ENCODE data around the gene KLHL25.

Gene KLHL25

DNA sequence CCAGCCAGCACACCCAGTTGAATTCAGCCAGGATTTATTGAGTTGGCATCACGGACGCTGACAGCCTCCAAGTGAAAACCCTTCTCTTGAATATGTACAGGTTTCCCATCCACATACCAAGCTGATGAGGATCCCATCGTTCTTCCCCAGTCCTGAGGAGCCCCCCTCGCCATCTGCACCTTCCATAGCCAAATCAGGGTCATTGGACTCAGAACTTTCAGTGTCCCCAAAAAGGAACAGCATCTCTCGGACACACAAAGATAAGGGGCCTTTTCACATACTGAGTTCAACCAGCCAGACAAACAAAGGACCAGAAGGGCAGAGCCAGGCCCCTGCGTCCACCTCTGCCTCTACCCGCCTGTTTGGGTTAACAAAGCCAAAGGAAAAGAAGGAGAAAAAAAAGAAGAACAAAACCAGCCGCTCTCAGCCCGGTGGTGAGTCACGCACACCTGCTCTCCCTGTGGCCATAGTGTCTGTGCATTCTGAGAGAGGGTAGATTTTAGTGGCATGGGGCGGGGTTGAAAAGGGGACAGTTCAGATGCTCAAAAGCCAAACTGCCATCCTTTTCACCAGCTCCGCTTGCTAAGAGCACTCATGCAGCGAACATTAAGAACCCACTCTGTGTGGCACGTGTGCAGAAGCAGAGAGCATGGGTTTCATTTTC lies 51.2 kb downstream of the KLHL25 start:
- no peak for DNase-seq

- peak; percentile 12 for DNase-seq
Observed at GRCh38 chr15:85742186-85742821, 52.4 kb downstream of the KLHL25 start.

DNA sequence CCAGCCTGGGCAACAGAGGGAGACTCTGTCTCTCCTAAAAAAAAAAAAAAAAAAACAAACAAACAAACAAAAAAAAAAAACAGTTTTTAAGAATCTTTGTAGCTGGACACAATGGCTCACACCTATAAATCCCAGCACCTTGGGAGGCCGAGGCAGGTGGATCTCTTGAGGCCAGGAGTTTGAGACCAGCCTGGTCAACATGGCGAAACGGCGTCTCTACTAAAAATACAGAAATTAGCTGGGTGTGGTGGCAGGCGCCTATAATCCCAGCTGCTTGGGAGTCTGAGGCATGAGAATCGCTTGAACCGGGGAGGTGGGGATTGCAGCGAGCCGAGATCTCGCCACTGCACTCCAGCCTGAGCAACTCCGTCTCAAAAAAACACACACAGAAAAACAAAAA lies 53.1 kb downstream of the KLHL25 start:
- no peak for DNase-seq

DNA sequence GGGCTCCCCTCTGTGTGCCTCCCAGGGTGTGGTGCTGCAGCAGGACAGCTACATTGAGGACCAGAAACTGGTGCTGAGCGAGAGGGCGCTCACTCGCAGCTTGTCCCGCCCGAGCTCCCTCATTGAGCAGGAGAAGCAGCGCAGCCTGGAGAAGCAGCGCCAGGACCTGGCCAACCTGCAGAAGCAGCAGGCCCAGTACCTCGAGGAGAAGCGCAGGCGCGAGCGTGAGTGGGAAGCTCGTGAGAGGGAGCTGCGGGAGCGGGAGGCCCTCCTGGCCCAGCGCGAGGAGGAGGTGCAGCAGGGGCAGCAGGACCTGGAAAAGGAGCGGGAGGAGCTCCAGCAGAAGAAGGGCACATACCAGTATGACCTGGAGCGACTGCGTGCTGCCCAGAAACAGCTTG lies 53.7 kb downstream of the KLHL25 start:
- DNase-seq, result no peak

GRCh38 chr15:85737061-85737460 lies 57.7 kb downstream of the KLHL25 start:
- DNase-seq, result no peak

DNA sequence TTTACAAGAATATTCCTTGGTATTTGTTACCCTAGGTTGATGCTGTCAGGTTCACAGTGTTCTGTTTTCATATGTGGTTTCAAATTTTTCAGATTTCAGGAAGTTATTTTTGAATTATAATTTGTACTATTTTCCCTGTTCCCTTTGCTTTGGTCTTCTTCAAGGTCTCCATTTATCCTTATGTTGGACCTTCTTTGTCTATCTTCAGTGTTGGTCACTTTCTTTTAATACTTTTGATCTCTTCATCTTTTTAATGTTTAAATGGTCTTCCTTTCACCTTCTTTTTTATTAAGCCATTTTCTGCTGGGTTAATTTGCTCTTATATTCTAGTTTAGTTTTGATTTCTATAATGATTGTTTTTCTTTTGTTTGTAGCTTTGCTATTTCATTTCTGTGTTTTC lies 61.3 kb downstream of the KLHL25 start:
- DNase-seq, result no peak

GRCh38 chr15:85730001-85730820 lies 64.5 kb downstream of the KLHL25 start:
- DNase-seq, result peak; percentile 61

- no peak for DNase-seq
Observed at GRCh38 chr15:85727068-85727467, 67.7 kb downstream of the KLHL25 start.

DNA sequence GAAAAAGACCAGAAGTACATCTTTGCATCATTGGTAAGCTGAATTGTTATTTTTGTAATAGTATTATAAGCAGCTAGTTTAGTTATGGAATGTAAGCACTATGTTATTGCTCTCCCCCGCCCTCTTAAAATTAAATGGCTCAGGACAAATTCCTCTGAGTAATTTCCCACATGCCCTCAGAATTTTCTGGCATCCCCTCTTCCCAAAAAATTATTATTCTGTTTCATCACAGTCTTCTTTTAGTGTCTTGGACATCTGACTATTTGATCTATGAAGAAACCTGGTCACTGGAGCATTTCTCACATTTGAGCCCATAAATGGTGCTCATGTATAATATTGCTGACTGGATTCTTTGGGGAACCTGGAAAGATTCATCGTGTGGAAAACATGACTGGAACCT lies 68.3 kb downstream of the KLHL25 start:
- no peak for DNase-seq

- DNase-seq, result no peak
Observed at GRCh38 chr15:85725564-85725963, 69.2 kb downstream of the KLHL25 start.

GRCh38 chr15:85725019-85725418 lies 69.7 kb downstream of the KLHL25 start:
- no peak for DNase-seq

DNA sequence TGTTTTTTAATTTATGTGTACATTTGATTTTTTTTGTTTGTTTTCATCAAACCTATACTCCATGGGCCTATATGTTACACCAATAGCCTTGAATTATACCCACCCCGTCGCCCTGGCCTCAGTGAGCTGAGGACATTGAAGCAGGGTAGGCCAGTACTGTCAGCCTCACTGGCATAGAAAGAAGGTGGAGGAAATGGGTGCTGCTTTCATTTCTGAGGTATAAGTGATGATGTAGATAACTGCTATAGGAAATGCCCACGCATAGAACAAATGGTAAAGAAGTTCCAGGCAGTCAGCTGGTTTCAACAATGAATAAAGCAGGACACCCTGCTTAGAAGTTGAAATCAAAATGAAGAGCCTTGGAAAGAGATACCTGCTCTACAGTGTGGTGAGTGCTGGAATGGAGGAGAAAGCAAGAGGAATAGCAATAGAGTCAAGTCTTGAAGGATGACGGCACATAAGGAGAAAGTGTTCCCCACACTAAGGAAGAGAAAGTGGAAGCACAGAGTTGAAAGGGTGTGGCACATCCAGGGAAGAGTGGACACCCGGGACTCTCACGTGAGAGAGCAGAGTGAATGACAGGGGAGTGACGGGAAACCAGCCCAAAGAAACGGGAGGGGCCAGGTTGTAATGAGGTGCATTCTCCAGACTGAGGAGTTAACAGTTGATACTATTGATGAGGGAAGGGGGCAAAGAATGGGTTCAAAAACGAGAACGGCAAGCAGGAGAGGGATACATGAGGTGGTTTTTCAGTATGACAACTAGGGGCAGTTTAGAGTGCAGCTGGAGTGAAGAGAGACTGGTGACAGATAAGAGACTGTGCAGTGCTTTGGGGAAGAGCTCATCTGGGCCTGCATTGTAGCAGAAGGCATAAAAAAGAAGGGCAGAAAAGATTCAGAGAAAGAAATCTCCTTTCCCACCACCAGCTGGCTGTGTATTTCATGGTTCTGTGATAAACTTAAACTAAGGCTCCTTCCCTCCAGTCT lies 70.5 kb downstream of the KLHL25 start:
- DNase-seq, result no peak

DNA sequence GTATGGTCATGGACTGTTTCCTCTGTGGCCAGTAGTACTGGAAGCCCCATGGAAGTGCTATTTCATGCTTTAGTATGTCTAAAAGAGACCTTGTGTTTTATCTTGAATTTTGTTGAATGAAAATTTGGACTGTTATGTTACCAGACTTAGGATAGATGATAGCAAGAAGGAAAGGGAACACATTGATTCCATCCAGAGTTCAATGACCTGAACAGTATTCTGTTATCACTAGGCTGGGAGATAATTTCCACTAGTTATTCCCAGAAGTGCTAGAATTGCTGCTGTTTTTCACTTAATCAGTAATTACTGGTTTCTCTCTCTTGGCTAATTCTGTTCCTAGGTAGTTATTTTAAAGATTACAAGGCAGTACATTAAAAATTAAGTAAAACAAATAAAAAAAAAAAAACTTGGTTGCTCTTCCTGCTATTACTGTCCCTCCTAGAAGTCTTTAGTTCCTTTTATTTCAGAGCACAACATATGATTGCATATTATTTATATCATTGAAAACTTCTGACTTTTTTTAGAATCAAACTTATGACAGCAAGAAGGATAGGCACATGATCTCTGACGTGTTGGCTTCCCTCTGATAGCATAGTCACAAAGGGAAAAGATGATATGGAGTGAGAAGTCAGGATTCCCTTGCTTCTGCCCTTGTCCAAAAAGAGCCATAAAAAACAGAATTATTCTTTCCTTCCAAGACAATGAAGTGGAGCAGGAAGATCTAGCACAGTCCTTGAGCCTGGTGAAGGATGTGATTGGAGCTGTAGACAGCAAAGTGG lies 72.2 kb downstream of the KLHL25 start:
- no peak for DNase-seq

GRCh38 chr15:85718981-85719380 lies 75.7 kb downstream of the KLHL25 start:
- no peak for DNase-seq

GRCh38 chr15:85718271-85718971 lies 76.3 kb downstream of the KLHL25 start:
- DNase-seq, result no peak

- DNase-seq, result no peak
Observed at GRCh38 chr15:85717212-85717611, 77.5 kb downstream of the KLHL25 start.

- no peak for DNase-seq
Observed at GRCh38 chr15:85716261-85716660, 78.5 kb downstream of the KLHL25 start.

- DNase-seq, result no peak
Observed at GRCh38 chr15:85711580-85712192, 83.0 kb downstream of the KLHL25 start.

DNA sequence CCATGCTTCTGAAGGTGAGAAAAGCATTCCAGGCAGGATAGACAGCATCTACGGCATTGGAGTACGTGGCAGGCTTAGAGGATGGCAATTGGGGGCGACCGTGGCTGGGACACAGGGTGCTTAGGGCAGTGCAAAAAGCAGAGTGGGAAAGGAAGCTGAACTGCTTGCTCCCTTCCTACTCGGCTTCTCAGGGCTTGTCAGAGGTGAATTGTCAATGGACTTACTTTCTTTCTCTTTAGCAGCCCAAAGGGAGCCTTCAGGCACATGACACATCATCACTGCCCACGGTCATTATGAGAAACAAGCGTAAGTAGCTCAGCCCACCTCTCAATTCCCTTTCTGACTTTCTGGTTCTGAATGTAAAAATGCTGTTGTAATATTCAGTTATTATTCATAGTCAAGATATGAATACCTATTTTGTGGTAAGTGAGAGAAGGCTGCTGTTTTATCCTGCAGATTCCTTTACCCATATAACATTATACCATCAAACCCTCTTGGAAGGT lies 84.3 kb downstream of the KLHL25 start:
- DNase-seq, result no peak

Data from NCI-H69 (cell line).